T-cell (primary cell): ENCODE measurements around the gene CNOT2. TPM values are rescaled to one million over a fixed set of nuclear protein-coding genes. Genes with fewer than 3 reads are reported as not detected.

ENCODE experiments used
- ATAC-seq, 4 experiments: fragments of 200-7000 bp in 3 of 4; fragments of 150-1000 bp in 1 of 4; cut with Tn5 transposase; replicated peaks in 1 of 4; 1 replicate in 3 of 4; 2 replicates in 1 of 4; pipeline ENCODE4 v1.10.0; 2021; ENCODE audit warnings: moderate library complexity in 3 of 4, mild to moderate bottlenecking in 2 of 4, moderate number of reproducible peaks in 1 of 4
- CTCF ChIA-PET, 2 donors: fragments of 300-600 bp; sonication (Branson Sonifier 250); formaldehyde crosslinking; loops; one replicate each; lab custom pipeline; 2022; ENCODE audit warnings: antibody characterized with exemption in 2 of 2; lab: Charles Lee
- POLR2A ChIA-PET, 2 donors: fragments of 300-600 bp; sonication (Branson Sonifier 250); formaldehyde crosslinking; loops; one replicate each; lab custom pipeline; 2022; ENCODE audit warnings: antibody characterized with exemption in 2 of 2; lab: Charles Lee
- DNase-seq, 35 experiments: peaks; one replicate each; pipeline versions ENCODE4 v3.0.0 to v3.0.0-alpha.2; 2013 to 2023
- H3K27ac ChIP-seq: one replicate; pipeline ENCODE4 v1.5.1; 2013; ENCODE audit warnings: low read length
- H3K27me3 ChIP-seq, 2 experiments: replicated peaks in 1 of 2; 1 replicate in 1 of 2; 2 replicates in 1 of 2; pipeline versions ENCODE4 v1.6.1 to v1.7.0; 2013; ENCODE audit warnings: low read length in 1 of 2, mixed read lengths in 1 of 2; ENCODE audit not compliant: control insufficient read depth in 2 of 2, insufficient read depth in 2 of 2; ENCODE audit errors: extremely low read depth in 1 of 2
- H3K36me3 ChIP-seq, 2 donors: 1 replicate in 1 of 2; 2 replicates in 1 of 2; pipeline versions ENCODE4 v1.6.1 to v1.7.0; 2013; ENCODE audit warnings: low read length in 1 of 2; ENCODE audit not compliant: control insufficient read depth in 2 of 2, insufficient read depth in 1 of 2; ENCODE audit errors: extremely low read depth in 1 of 2
- H3K4me1 ChIP-seq, 2 experiments: 1 replicate in 1 of 2; 2 replicates in 1 of 2; pipeline versions ENCODE4 v1.6.1 to v1.7.0; 2013; ENCODE audit warnings: low read length in 2 of 2, mixed read lengths in 1 of 2; ENCODE audit not compliant: insufficient read depth in 2 of 2, control insufficient read depth in 1 of 2; ENCODE audit errors: extremely low read depth in 1 of 2
- H3K4me3 ChIP-seq, 2 donors: 1 replicate in 1 of 2; 2 replicates in 1 of 2; pipeline versions ENCODE4 v1.5.1 to v1.7.0; 2013; ENCODE audit warnings: mild to moderate bottlenecking in 2 of 2, low read length in 1 of 2, moderate library complexity in 1 of 2; ENCODE audit not compliant: control insufficient read depth in 1 of 2; ENCODE audit errors: extremely low read depth in 1 of 2
- H3K9me3 ChIP-seq: 2 replicates; pipeline ENCODE4 v1.7.0; 2013
- H3K27ac Mint-ChIP-seq, 2 donors: one replicate each; pipeline ENCODE4 v1.8.0; 2020 to 2021; ENCODE audit warnings: mild to moderate bottlenecking in 2 of 2, mixed read lengths in 2 of 2
- H3K27me3 Mint-ChIP-seq, 2 donors: one replicate each; pipeline ENCODE4 v1.8.0; 2021 to 2022; ENCODE audit warnings: mixed read lengths in 2 of 2
- H3K36me3 Mint-ChIP-seq: one replicate; pipeline ENCODE4 v1.8.0; 2021; ENCODE audit warnings: mixed read lengths
- H3K4me1 Mint-ChIP-seq, 3 donors: one replicate each; pipeline ENCODE4 v1.8.0; 2020 to 2022; ENCODE audit warnings: mixed read lengths in 3 of 3, mild to moderate bottlenecking in 1 of 3
- H3K4me3 Mint-ChIP-seq, 3 donors: one replicate each; pipeline ENCODE4 v1.8.0; 2020 to 2022; ENCODE audit warnings: mild to moderate bottlenecking in 3 of 3, mixed read lengths in 3 of 3, moderate library complexity in 3 of 3
- H3K9me3 Mint-ChIP-seq, 3 donors: one replicate each; pipeline ENCODE4 v1.8.0; 2020 to 2022; ENCODE audit warnings: mixed read lengths in 3 of 3
- WGBS: methylation state at CpG from one replicate; pipeline ENCODE4 v1.1.5; 2013; ENCODE audit warnings: missing lambda C conversion rate; ENCODE audit not compliant: insufficient coverage; 5-methylcytosine and 5-hydroxymethylcytosine counted together
- total RNA-seq, 35 experiments: library from RNA in 6 of 35; stranded (reverse) in 6 of 35; fragments of 120-200 nt in 1 of 35; gene quantifications; one replicate each; pipeline versions ENCODE4 v1.2.1 to v1.2.4 and lab custom pipeline; 2013 to 2026

CNOT2 gene
- total RNA-seq = 100 to 1,000 TPM in 2 of 5 donors, 10 to 100 TPM in 3; 80.0 to 135 (median 86.4) TPM
- 148 TPM for total RNA-seq (2013)
- total RNA-seq (lab: John Stamatoyannopoulos, UW) = 105 to 155 (median 129) reads per million in 29 experiments

DNA sequence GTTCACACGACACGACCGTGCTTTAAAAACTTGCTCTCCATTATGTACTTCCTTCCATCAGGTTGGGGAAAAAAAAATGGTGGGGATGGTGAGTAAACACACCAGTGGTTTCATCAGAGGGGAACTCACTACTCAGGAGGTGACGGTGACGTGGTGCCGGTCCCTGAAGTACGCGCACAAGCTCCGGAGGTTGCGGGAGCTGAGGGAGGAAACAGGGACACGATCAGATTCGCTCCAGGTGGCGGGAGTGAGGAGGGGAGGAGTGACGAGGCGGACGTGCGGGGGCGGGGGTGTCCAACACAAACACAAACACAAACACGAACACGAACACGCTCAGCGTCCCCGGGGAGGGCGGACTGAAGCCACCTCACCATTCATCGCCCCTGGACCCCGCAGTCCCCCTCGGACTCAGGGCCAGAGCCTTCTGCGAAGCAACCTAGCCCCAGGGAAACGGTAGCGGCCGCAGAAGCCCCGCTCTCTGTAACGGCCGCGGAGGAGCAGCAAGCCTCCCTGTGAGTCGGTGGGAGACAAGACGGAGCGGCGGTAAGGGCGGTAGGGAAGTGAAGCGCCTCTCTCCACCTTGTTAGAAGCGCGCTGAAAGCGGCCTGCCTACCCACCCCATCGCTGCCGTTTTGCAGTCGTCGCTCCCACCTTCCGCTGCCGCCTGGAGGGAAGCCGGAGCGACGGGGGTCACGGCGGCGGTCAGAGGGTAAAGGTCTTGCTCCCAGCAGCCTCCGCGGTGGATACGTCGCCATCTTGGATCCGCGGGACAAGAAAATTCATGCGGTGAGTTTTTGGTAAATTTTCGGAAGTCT is at the start of gene CNOT2:
CNOT2 (plus strand) TSS at position 739 of the 815 bp plus-strand sequence. CDS start 34,794 bp downstream, outside the sequence.
- H3K4me3 ChIP-seq = peak within 1 kb of the TSS; percentile 91 to 97
- peaks cover 9 to 41% of the 10 kb centered on the region in 2 experiments for H3K4me1 ChIP-seq
- DNase-seq (peak; percentile 76 to 94 (median 90)), ATAC-seq (peak; percentile 82 to 89 (median 86))
- Mint-ChIP-seq H3K9me3 (no peaks in the 10 kb centered on the region), H3K27me3 (no peaks in the 10 kb centered on the region), H3K4me3 (peak within 1 kb of the TSS; percentile 94 to 99 (median 98)), H3K36me3 (peaks cover 27% of the 10 kb centered on the region), H3K4me1 (peaks cover 65 to 70% (median 69%) of the 10 kb centered on the region in 3 donors), H3K27ac (peak within 1 kb of the TSS; percentile 98 to 99)
- peak within 1 kb of the TSS; percentile 98 for H3K27ac ChIP-seq
- H3K36me3 ChIP-seq = peaks cover 4 to 18% of the 10 kb centered on the region in 2 donors
- H3K27me3 ChIP-seq = no peaks in the 10 kb centered on the region
- POLR2A ChIA-PET = interaction anchor here (0.6 to 0.7 kb wide), 2 partner anchors 680 to 1662 kb away, joined by 3 read pairs; no protein-coding TSS in a partner anchor
- 0% methylated on average over 33 of the region's 64 CpGs for WGBS
- CTCF ChIA-PET = interaction anchor here in 1 of 2 donors (0.6 kb wide), 1 partner anchor 48 kb away, joined by 3 read pairs; no protein-coding TSS in a partner anchor
- H3K9me3 ChIP-seq = no peaks in the 10 kb centered on the region

DNA sequence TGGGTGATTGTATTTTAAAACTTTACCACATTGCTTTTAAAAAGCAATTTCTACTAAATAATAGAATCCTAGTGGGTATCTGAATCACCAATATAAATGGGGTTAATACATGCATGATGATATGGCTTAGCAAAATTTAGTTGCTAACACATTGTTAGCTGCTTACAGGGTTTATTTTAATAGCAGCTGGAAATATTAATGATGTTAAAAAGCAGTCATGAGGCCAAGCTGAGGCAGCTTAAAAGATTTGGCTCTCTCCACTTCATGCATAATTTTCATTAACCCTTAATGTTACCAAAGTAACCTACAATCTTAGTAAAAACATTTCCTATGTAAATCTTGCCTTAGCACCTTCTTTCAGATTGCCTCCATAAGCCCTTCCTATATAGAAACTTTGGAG is 49.2 kb upstream of the CNOT2 start:
- Histone ChIP-seq H3K36me3 (no peaks in the 10 kb centered on the region), H3K4me1 (peaks cover 0 to 7% of the 10 kb centered on the region in 2 experiments), H3K9me3 (no peaks in the 10 kb centered on the region), H3K27ac (no peak overlapping the region), H3K27me3 (no peaks in the 10 kb centered on the region), H3K4me3 (no peak overlapping the region)
- ChIA-PET POLR2A (no interaction called here), CTCF (no interaction called here)
- H3K36me3 Mint-ChIP-seq = no peaks in the 10 kb centered on the region
- H3K27me3 Mint-ChIP-seq = peaks cover 2 to 3% of the 10 kb centered on the region in 2 donors
- DNase-seq (no peak), ATAC-seq (no peak)
- H3K27ac Mint-ChIP-seq = no peak overlapping the region
- peaks cover 0 to 7% (median 0%) of the 10 kb centered on the region in 3 donors for H3K4me1 Mint-ChIP-seq
- no peaks in the 10 kb centered on the region for H3K9me3 Mint-ChIP-seq
- no peak overlapping the region for H3K4me3 Mint-ChIP-seq

- H3K27me3 ChIP-seq = no peaks in the 10 kb centered on the region
- DNase-seq = no peak
- H3K4me1 Mint-ChIP-seq = peaks cover 0 to 7% (median 0%) of the 10 kb centered on the region in 3 donors
- no peak overlapping the region for H3K27ac ChIP-seq
- ChIA-PET CTCF (no interaction called here), POLR2A (no interaction called here)
- no peak overlapping the region for H3K4me3 ChIP-seq
- peaks cover 0 to 7% of the 10 kb centered on the region in 2 experiments for H3K4me1 ChIP-seq
- H3K27me3 Mint-ChIP-seq = peaks cover 2 to 3% of the 10 kb centered on the region in 2 donors
- no peaks in the 10 kb centered on the region for H3K36me3 ChIP-seq
- ATAC-seq = no peak
- H3K4me3 Mint-ChIP-seq = no peak overlapping the region
- no peaks in the 10 kb centered on the region for H3K9me3 Mint-ChIP-seq
- H3K27ac Mint-ChIP-seq = no peak overlapping the region
- WGBS = no CpG with 5 or more reads among the region's 1 CpG
- H3K36me3 Mint-ChIP-seq = no peaks in the 10 kb centered on the region
- H3K9me3 ChIP-seq = no peaks in the 10 kb centered on the region
These were observed 46.4 kb upstream of the CNOT2 start for GRCh38 chr12:70196811-70197281.

DNA sequence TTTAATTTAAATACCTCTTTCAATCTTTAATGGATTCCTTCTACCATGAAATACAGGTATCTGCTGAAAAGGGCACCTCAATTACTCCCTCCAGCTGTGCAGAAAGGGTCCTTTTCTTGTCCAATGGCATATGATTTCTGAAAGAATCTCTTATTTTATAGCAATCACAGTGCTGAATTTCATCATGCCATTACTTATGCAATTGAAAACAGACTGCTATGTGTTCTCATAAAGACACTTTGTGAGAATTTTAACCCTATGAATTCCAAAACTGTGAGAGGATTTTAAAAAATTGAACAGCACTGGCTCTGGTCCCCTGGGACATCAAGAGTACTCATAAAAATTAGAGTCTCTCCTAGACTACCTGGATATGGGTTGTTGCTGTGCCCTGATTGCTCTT is 45.9 kb upstream of the CNOT2 start:
- no peaks in the 10 kb centered on the region for H3K9me3 ChIP-seq
- Mint-ChIP-seq H3K9me3 (no peaks in the 10 kb centered on the region), H3K36me3 (no peaks in the 10 kb centered on the region), H3K4me3 (no peak overlapping the region), H3K27ac (no peak overlapping the region), H3K4me1 (peaks cover 0 to 7% (median 0%) of the 10 kb centered on the region in 3 donors), H3K27me3 (peaks cover 2 to 3% of the 10 kb centered on the region in 2 donors)
- DNase-seq (no peak), ATAC-seq (no peak)
- no peak overlapping the region for H3K4me3 ChIP-seq
- H3K36me3 ChIP-seq = no peaks in the 10 kb centered on the region
- H3K27ac ChIP-seq = no peak overlapping the region
- ChIA-PET POLR2A (no interaction called here), CTCF (no interaction called here)
- no peaks in the 10 kb centered on the region for H3K27me3 ChIP-seq
- H3K4me1 ChIP-seq = peaks cover 0 to 7% of the 10 kb centered on the region in 2 experiments

DNA sequence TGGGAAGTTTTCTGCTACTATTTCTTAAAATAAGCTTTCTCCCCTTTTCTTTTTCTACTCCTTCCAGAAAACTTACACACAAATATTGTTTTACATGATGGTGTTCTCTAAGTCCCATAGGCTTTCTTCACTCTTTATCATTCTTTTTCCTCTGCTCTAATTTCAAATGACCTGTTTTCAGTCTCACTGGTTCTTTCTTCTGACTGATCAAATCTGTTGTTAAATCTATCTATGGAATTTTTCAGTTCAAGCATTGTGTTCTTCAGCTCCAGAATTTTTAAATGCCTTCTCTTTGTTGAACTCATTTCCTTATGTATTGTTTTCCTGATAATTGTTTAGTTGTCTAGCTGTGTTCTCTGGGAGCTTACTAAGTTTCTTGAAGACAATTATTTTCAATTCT is 29.5 kb upstream of the CNOT2 start:
- ChIA-PET CTCF (interaction anchor here in 1 of 2 donors (0.6 kb wide), 1 partner anchor 19 kb away, joined by 3 read pairs; no protein-coding TSS in a partner anchor), POLR2A (no interaction called here)
- no peak overlapping the region for H3K27ac ChIP-seq
- Mint-ChIP-seq H3K4me1 (no peaks in the 10 kb centered on the region), H3K36me3 (peaks cover 20% of the 10 kb centered on the region), H3K27me3 (no peaks in the 10 kb centered on the region), H3K4me3 (no peak overlapping the region), H3K27ac (no peak overlapping the region), H3K9me3 (peaks cover 17 to 49% (median 35%) of the 10 kb centered on the region in 3 donors)
- H3K4me1 ChIP-seq = no peaks in the 10 kb centered on the region
- DNase-seq = no peak
- peaks cover 0 to 6% of the 10 kb centered on the region in 2 experiments for H3K27me3 ChIP-seq
- H3K9me3 ChIP-seq = peaks cover 7% of the 10 kb centered on the region
- no peak for ATAC-seq
- no peaks in the 10 kb centered on the region for H3K36me3 ChIP-seq
- no peak overlapping the region for H3K4me3 ChIP-seq

- Mint-ChIP-seq H3K27me3 (no peaks in the 10 kb centered on the region), H3K36me3 (peaks cover 20% of the 10 kb centered on the region), H3K4me3 (no peak overlapping the region), H3K4me1 (no peaks in the 10 kb centered on the region), H3K9me3 (peaks cover 15 to 37% (median 22%) of the 10 kb centered on the region in 3 donors), H3K27ac (no peak overlapping the region)
- WGBS = 100% methylated on average over 1 of the region's 2 CpGs
- Histone ChIP-seq H3K36me3 (no peaks in the 10 kb centered on the region), H3K4me1 (no peaks in the 10 kb centered on the region), H3K9me3 (peaks cover 5% of the 10 kb centered on the region), H3K27ac (no peak overlapping the region), H3K27me3 (peaks cover 0 to 6% of the 10 kb centered on the region in 2 experiments), H3K4me3 (no peak overlapping the region)
- ChIA-PET POLR2A (no interaction called here), CTCF (no interaction called here)
- no peak for ATAC-seq
- no peak for DNase-seq
These were observed 28.1 kb upstream of the CNOT2 start for GRCh38 chr12:70214972-70215617.
